ENCODE data around the gene HYI. TPM values are rescaled to one million over a fixed set of nuclear protein-coding genes. Genes with fewer than 3 reads are reported as not detected.

The HYI gene
- polyA plus RNA-seq, 2 of the 4 experiments (the other 2 are of a cell fraction): 7.2 to 15.1 TPM

DNA sequence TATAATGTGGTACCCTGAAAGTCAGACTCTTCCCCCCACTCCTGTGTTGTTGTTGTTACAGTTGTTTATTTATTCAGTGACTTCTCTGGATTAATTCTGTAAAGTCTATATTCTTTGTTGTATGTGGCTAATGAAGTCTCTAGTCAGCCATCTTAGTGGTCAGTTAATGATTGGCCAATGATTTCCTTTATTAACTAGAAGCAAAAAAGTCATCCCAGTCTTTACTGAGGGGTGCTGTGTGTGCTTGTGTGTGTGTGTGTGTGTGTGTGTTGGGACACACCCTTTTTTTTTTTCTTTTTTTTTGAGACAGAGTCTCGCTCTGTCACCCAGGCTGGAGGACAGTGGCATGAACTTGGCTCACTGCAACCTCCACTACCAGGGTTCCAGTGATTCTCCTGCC is 37.3 kb upstream of the HYI start:
- ATAC-seq (no peak), DNase-seq (ENCODE audit: low read depth in 1 of 2, low spot score in 1 of 2) (no peak), FAIRE-seq (no peak)
- TF ChIP-seq SREBF2 (IDR thresholded peaks at IDR 0.05) (no peak), ESRRA (IDR thresholded peaks at IDR 0.05; ENCODE audit: borderline replicate concordance, low read length) (no peak), KDM5A (IDR thresholded peaks at IDR 0.05) (no peak), RAD21 (conservative IDR thresholded peaks at IDR 0.05 in 1 of 2, IDR thresholded peaks at IDR 0.05 in 1 of 2) (no peak), PHF8 (IDR thresholded peaks at IDR 0.05; ENCODE audit: borderline replicate concordance, low read depth) (no peak)
- TF ChIP-seq, protein P1, sequence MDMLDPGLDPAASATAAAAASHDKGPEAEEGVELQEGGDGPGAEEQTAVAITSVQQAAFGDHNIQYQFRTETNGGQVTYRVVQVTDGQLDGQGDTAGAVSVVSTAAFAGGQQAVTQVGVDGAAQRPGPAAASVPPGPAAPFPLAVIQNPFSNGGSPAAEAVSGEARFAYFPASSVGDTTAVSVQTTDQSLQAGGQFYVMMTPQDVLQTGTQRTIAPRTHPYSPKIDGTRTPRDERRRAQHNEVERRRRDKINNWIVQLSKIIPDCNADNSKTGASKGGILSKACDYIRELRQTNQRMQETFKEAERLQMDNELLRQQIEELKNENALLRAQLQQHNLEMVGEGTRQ (IDR thresholded peaks at IDR 0.05): no peak
- peaks cover 6% of the 10 kb centered on the region; the same call in 1 of the 3 replicates for H3K4me1 ChIP-seq
- ChIA-PET POLR2A (no interaction called here), CTCF (no interaction called here)
- no peak overlapping the region for H3K4me2 ChIP-seq
- H3K4me3 ChIP-seq: no peak overlapping the region
- H3K9me3 ChIP-seq: peaks cover 20% of the 10 kb centered on the region; the same call in 2 of the 3 replicates
- WGBS (ENCODE audit: missing lambda C conversion rate): 100% methylated on average over 1 of the region's 1 CpG
- no peak overlapping the region for H3K27ac ChIP-seq

DNA sequence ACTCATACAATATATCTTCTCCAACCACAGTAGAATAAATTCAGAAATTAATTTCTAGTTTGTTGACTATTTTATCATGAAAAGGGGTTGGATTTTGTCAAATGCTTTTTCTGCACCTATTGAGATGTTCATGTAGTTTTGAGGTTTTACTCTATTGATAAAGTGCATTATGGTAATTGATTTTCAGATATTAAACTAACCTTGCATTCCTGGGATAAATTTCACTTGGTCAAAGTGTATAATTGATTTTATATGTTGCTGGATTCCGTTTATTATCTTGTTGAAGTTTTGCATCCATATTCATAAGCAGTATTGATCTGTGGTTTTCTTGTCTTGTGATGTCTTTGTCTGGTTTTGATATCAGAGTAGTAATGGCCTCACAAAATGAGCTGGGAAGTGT is 34.4 kb upstream of the HYI start:
- TF ChIP-seq FOXS1 (CRISPR knock-in tag; IDR thresholded peaks at IDR 0.05) (no peak), KDM5A (IDR thresholded peaks at IDR 0.05) (no peak), CEBPB (IDR thresholded peaks at IDR 0.05) (no peak), EHF (CRISPR knock-in tag; IDR thresholded peaks at IDR 0.05) (no peak), JUN (IDR thresholded peaks at IDR 0.05) (no peak), CBX2 (IDR thresholded peaks at IDR 0.05; ENCODE audit: borderline replicate concordance, low read depth) (no peak), CHD2 (IDR thresholded peaks at IDR 0.05; ENCODE audit: low read length, partially characterized antibody) (no peak), HEYL (CRISPR knock-in tag; IDR thresholded peaks at IDR 0.05) (no peak), EP300 (IDR thresholded peaks at IDR 0.05) (no peak), HOXB5 (CRISPR knock-in tag; IDR thresholded peaks at IDR 0.05) (no peak)
- TF ChIP-seq, protein P2, sequence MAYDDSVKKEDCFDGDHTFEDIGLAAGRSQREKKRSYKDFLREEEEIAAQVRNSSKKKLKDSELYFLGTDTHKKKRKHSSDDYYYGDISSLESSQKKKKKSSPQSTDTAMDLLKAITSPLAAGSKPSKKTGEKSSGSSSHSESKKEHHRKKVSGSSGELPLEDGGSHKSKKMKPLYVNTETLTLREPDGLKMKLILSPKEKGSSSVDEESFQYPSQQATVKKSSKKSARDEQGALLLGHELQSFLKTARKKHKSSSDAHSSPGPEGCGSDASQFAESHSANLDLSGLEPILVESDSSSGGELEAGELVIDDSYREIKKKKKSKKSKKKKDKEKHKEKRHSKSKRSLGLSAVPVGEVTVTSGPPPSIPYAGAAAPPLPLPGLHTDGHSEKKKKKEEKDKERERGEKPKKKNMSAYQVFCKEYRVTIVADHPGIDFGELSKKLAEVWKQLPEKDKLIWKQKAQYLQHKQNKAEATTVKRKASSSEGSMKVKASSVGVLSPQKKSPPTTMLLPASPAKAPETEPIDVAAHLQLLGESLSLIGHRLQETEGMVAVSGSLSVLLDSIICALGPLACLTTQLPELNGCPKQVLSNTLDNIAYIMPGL (CRISPR knock-in tag; IDR thresholded peaks at IDR 0.05; ENCODE audit: borderline replicate concordance): no peak
- POLR2A ChIA-PET: no interaction called here
- no peak for ATAC-seq
- CTCF ChIA-PET: no interaction called here
- no peak overlapping the region for H3K4me3 ChIP-seq
- no peak for DNase-seq (ENCODE audit: low read depth in 1 of 2, low spot score in 1 of 2)
- no peaks in the 10 kb centered on the region for H3K4me1 ChIP-seq
- no peak overlapping the region for H3K27ac ChIP-seq
- H3K9me3 ChIP-seq: peaks cover 20% of the 10 kb centered on the region; the same call in 2 of the 3 replicates
- 31% methylated on average over 1 of the region's 1 CpG for WGBS (ENCODE audit: missing lambda C conversion rate)
- no peak overlapping the region for H3K4me2 ChIP-seq
- FAIRE-seq: no peak

DNA sequence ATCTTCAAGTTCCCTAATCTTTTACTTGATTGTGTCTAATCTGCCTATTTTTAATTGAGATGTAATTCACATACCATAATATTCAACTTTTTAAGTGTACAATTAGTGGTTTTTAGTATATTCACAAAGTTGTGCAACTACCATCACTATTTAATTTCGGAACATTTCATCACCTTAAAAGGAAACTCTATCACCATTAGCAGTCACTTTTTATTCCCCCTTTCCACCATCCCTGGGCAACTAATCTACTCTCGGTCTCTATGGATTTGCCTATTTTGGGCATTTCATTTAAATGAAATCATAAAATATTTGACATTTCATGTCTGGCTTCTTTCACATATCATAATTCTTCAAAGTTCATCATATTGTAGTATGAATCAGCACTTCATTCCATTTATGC is 30.6 kb upstream of the HYI start:
- ATAC-seq: no peak
- Histone ChIP-seq H3K4me2 (no peak overlapping the region), H3K4me1 (no peaks in the 10 kb centered on the region), H3K27ac (no peak overlapping the region), H3K9me3 (peaks cover 9% of the 10 kb centered on the region), H3K4me3 (no peak overlapping the region)
- FAIRE-seq: no peak
- TF ChIP-seq FOSB (CRISPR knock-in tag; IDR thresholded peaks at IDR 0.05) (no peak), RFX5 (IDR thresholded peaks at IDR 0.05) (no peak), HOXB13 (CRISPR knock-in tag; IDR thresholded peaks at IDR 0.05; ENCODE audit: low read depth) (no peak), RCOR1 (IDR thresholded peaks at IDR 0.05; ENCODE audit: low read depth, low read length) (no peak), KDM1A (IDR thresholded peaks at IDR 0.05; ENCODE audit: low read depth) (no peak), HOXB5 (CRISPR knock-in tag; IDR thresholded peaks at IDR 0.05) (no peak), MAFK (IDR thresholded peaks at IDR 0.05; ENCODE audit: partially characterized antibody) (no peak)
- TF ChIP-seq, protein P2 (CRISPR knock-in tag; IDR thresholded peaks at IDR 0.05; ENCODE audit: borderline replicate concordance): no peak
- TF ChIP-seq, protein P3, sequence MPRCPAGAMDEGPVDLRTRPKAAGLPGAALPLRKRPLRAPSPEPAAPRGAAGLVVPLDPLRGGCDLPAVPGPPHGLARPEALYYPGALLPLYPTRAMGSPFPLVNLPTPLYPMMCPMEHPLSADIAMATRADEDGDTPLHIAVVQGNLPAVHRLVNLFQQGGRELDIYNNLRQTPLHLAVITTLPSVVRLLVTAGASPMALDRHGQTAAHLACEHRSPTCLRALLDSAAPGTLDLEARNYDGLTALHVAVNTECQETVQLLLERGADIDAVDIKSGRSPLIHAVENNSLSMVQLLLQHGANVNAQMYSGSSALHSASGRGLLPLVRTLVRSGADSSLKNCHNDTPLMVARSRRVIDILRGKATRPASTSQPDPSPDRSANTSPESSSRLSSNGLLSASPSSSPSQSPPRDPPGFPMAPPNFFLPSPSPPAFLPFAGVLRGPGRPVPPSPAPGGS (IDR thresholded peaks at IDR 0.05): no peak
- TF ChIP-seq, protein P4, sequence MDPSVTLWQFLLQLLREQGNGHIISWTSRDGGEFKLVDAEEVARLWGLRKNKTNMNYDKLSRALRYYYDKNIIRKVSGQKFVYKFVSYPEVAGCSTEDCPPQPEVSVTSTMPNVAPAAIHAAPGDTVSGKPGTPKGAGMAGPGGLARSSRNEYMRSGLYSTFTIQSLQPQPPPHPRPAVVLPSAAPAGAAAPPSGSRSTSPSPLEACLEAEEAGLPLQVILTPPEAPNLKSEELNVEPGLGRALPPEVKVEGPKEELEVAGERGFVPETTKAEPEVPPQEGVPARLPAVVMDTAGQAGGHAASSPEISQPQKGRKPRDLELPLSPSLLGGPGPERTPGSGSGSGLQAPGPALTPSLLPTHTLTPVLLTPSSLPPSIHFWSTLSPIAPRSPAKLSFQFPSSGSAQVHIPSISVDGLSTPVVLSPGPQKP (IDR thresholded peaks at IDR 0.05; ENCODE audit: low read depth, low read length): no peak
- TF ChIP-seq, protein P5, sequence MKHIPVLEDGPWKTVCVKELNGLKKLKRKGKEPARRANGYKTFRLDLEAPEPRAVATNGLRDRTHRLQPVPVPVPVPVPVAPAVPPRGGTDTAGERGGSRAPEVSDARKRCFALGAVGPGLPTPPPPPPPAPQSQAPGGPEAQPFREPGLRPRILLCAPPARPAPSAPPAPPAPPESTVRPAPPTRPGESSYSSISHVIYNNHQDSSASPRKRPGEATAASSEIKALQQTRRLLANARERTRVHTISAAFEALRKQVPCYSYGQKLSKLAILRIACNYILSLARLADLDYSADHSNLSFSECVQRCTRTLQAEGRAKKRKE (CRISPR knock-in tag; IDR thresholded peaks at IDR 0.05; ENCODE audit: low read depth): no peak
- 99% methylated on average over 2 of the region's 2 CpGs for WGBS (ENCODE audit: missing lambda C conversion rate)
- ChIA-PET POLR2A (no interaction called here), CTCF (no interaction called here)
- DNase-seq (ENCODE audit: low read depth in 1 of 2, low spot score in 1 of 2): no peak

All from A549 (cell line).